Activated T-helper 1 cell treated with Interleukin-2 at 50 U/mL for 16 hours (primary cell): ENCODE data around the gene C4orf33.

ENCODE experiments used
- DNase-seq: peaks from one replicate; pipeline ENCODE4 v3.0.0-alpha.2; 2020; ENCODE audit warnings: low read depth

The C4orf33 gene

GRCh38 chr4:129129143-129129542 lies 33.2 kb downstream of the C4orf33 start:
- DNase-seq, result no peak

- no peak for DNase-seq
These were observed 35.4 kb downstream of the C4orf33 start for GRCh38 chr4:129131343-129131742.

GRCh38 chr4:129136433-129136832 lies 40.5 kb downstream of the C4orf33 start:
- no peak for DNase-seq

GRCh38 chr4:129138810-129139496 lies 43.0 kb downstream of the C4orf33 start:
- no peak for DNase-seq

GRCh38 chr4:129140521-129140920 lies 44.6 kb downstream of the C4orf33 start:
- DNase-seq, result no peak

GRCh38 chr4:129143359-129143758 lies 47.4 kb downstream of the C4orf33 start:
- no peak for DNase-seq

- DNase-seq, result no peak
These were observed 48.8 kb downstream of the C4orf33 start for GRCh38 chr4:129144755-129145206.

- no peak for DNase-seq
These were observed 49.3 kb downstream of the C4orf33 start for GRCh38 chr4:129145222-129145730.

- no peak for DNase-seq
These were observed 50.7 kb downstream of the C4orf33 start for GRCh38 chr4:129146639-129147038.

GRCh38 chr4:129148892-129149291 lies 52.9 kb downstream of the C4orf33 start:
- DNase-seq, result no peak

- DNase-seq, result no peak
These were observed 54.0 kb downstream of the C4orf33 start for GRCh38 chr4:129149906-129150305.

GRCh38 chr4:129152350-129152749 lies 56.4 kb downstream of the C4orf33 start:
- DNase-seq, result no peak

GRCh38 chr4:129153700-129154099 lies 57.7 kb downstream of the C4orf33 start:
- DNase-seq, result no peak

GRCh38 chr4:129162450-129162849 lies 66.5 kb downstream of the C4orf33 start:
- DNase-seq, result no peak

- no peak for DNase-seq
These were observed 67.5 kb downstream of the C4orf33 start for GRCh38 chr4:129163427-129163826.

GRCh38 chr4:129164243-129164642 lies 68.3 kb downstream of the C4orf33 start:
- no peak for DNase-seq
